Thyroid gland (tissue), 4 donors: ENCODE data around the gene JAKMIP2.

Source experiments
- CTCF ChIP-seq, 6 experiments: fragments of 200-600 bp in 3 of 6; fragments of 450-650 bp in 3 of 6; sonication (generic) in 3 of 6; IDR thresholded peaks; one replicate each; pipeline ENCODE4 v1.5.1; 2016 to 2019; ENCODE audit warnings: antibody characterized with exemption in 6 of 6, mild to moderate bottlenecking in 2 of 6, inconsistent platforms in 1 of 6, moderate library complexity in 1 of 6
- POLR2A ChIP-seq, 2 donors: fragments of 450-650 bp; IDR thresholded peaks; one replicate each; pipeline ENCODE4 v1.6.1; 2017; ENCODE audit warnings: antibody characterized with exemption in 2 of 2, mild to moderate bottlenecking in 2 of 2, moderate library complexity in 1 of 2

GRCh38 chr5:147555176-147555575 lies 227.4 kb downstream of the JAKMIP2 start:
- TF ChIP-seq CTCF (IDR thresholded peaks at IDR 0.05) (no peak), POLR2A (IDR thresholded peaks at IDR 0.05) (no peak)
